Osteoblast (primary cell): ENCODE data around the gene MSMO1. TPM values are rescaled to one million over a fixed set of nuclear protein-coding genes. Genes with fewer than 3 reads are reported as not detected.

Experiments used
- DNase-seq: peaks from one replicate; pipeline ENCODE4 v3.0.0; 2011; ENCODE audit warnings: low spot score, mixed read lengths; ENCODE audit not compliant: insufficient read length; ENCODE audit errors: missing footprints
- H2AFZ ChIP-seq: 2 replicates; pipeline ENCODE4 v1.6.0; 2011; ENCODE audit warnings: mild to moderate bottlenecking, low read length
- H3K27ac ChIP-seq: 2 replicates; pipeline ENCODE4 v1.5.1; 2011; ENCODE audit warnings: mild to moderate bottlenecking, low read depth, low read length, moderate library complexity
- H3K27me3 ChIP-seq: 2 replicates; pipeline ENCODE4 v1.6.0; 2012; ENCODE audit warnings: mild to moderate bottlenecking, control low read depth, inconsistent platforms, low read length, moderate library complexity; ENCODE audit not compliant: insufficient read depth
- H3K36me3 ChIP-seq: 2 replicates; pipeline ENCODE4 v1.5.1; 2011; ENCODE audit warnings: mild to moderate bottlenecking, low read length, control low read depth, moderate library complexity; ENCODE audit not compliant: insufficient read depth
- H3K4me1 ChIP-seq: 2 replicates; pipeline ENCODE4 v1.5.1; 2011; ENCODE audit warnings: mild to moderate bottlenecking, low read length, control low read depth, moderate library complexity; ENCODE audit not compliant: insufficient read depth
- H3K4me2 ChIP-seq: 2 replicates; pipeline ENCODE4 v1.6.0; 2011; ENCODE audit warnings: mild to moderate bottlenecking, low read length; ENCODE audit not compliant: insufficient read depth
- H3K4me3 ChIP-seq: fragments of 200-600 bp; sonication (generic); 3 replicates; pipeline ENCODE4 v1.5.1; 2012; ENCODE audit warnings: mild to moderate bottlenecking, low read length, inconsistent platforms; ENCODE audit not compliant: insufficient read depth
- H3K79me2 ChIP-seq: 2 replicates; pipeline ENCODE4 v1.6.0; 2012; ENCODE audit warnings: mild to moderate bottlenecking, low read length, control low read depth, inconsistent platforms; ENCODE audit not compliant: insufficient read depth
- H3K9me3 ChIP-seq: 2 replicates; pipeline ENCODE4 v1.5.1; 2011; ENCODE audit warnings: low read depth, low read length, control low read depth
- H4K20me1 ChIP-seq: 2 replicates; pipeline ENCODE4 v1.6.0; 2012; ENCODE audit warnings: mild to moderate bottlenecking, low read length, control low read depth; ENCODE audit not compliant: insufficient read depth
- total RNA-seq: library from RNA; depleted of rRNA; stranded (reverse); fragments of >200 nt; gene quantifications from 2 replicates; pipeline ENCODE4 v1.2.3, GENCODE V29; 2012
- TF ChIP-seq, protein P1 (sequence below): IDR thresholded peaks from 2 replicates; pipeline ENCODE4 v1.5.1; 2011; ENCODE audit warnings: mild to moderate bottlenecking, low read depth, low read length, moderate library complexity; ENCODE audit errors: extremely low read depth

Gene MSMO1
- total RNA-seq, 1 donor = 238 TPM

DNA sequence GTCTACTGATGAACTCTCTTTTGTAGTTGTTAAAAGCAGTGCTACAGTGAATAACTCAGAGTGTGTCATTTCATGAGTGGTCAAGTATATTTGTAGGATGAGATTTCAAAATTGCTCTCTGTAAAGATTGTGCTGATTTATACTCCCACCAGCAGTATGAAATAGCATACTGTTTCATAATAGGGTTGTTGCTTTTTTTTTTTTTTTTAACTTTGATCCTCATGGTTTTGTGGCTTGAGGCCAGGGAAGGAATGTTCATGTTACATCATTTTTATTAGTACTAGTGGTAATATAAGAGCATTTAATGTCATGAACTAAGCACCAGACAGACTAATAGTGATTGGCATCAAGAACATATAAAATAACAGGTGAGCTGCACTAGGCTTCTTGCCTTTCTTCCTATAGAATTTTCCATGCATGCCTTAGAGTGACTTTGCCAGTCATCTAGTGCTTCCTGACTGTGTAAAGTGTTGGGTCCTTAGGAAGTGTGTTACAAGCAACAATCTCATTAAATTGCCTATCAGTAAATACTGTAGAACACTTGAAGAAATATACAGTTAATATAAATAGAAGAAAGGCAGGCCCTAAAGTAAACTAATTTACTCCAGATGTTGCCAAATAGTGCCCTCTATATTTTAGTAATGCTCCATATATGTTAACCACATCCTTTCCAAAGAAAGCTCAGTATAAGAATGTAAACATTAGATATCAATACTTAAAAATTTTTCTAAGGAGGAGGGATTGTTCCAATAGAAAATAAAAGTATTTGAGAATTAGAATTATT is 38.6 kb upstream of the MSMO1 start:
- H3K27me3 ChIP-seq = no peaks in the 10 kb centered on the region
- TF ChIP-seq, protein P1, sequence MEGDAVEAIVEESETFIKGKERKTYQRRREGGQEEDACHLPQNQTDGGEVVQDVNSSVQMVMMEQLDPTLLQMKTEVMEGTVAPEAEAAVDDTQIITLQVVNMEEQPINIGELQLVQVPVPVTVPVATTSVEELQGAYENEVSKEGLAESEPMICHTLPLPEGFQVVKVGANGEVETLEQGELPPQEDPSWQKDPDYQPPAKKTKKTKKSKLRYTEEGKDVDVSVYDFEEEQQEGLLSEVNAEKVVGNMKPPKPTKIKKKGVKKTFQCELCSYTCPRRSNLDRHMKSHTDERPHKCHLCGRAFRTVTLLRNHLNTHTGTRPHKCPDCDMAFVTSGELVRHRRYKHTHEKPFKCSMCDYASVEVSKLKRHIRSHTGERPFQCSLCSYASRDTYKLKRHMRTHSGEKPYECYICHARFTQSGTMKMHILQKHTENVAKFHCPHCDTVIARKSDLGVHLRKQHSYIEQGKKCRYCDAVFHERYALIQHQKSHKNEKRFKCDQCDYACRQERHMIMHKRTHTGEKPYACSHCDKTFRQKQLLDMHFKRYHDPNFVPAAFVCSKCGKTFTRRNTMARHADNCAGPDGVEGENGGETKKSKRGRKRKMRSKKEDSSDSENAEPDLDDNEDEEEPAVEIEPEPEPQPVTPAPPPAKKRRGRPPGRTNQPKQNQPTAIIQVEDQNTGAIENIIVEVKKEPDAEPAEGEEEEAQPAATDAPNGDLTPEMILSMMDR = no peak
- H3K27ac ChIP-seq = no peak overlapping the region
- no peaks in the 10 kb centered on the region for H4K20me1 ChIP-seq
- peak overlapping the region; percentile 19 for H3K4me2 ChIP-seq
- no peaks in the 10 kb centered on the region for H3K36me3 ChIP-seq
- no peaks in the 10 kb centered on the region for H3K79me2 ChIP-seq
- H3K4me1 ChIP-seq = peaks cover 13% of the 10 kb centered on the region
- H2AFZ ChIP-seq = no peak overlapping the region
- H3K4me3 ChIP-seq = no peak overlapping the region
- no peaks in the 10 kb centered on the region for H3K9me3 ChIP-seq
- no peak for DNase-seq

DNA sequence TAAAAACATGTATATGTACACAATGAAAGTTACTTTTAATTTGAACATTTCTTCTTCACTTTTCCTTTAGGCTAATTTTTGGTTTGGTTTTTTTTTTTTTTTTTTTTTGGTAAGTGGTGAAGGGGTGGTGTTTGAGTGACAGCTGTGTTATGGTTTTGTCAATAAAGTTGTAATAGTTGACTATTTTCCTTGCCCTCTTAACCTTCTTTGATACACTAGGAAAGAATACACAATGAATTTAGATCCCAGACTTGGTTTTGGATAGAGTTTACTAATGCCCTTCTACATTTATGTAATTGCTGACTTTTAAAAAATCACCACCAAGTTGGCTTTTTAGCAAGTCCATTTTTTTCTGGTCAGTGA is 38.1 kb upstream of the MSMO1 start:
- H3K79me2 ChIP-seq = no peaks in the 10 kb centered on the region
- H3K4me3 ChIP-seq = no peak overlapping the region
- TF ChIP-seq, protein P1 = no peak
- DNase-seq = peak; percentile 11
- no peak overlapping the region for H3K27ac ChIP-seq
- no peaks in the 10 kb centered on the region for H4K20me1 ChIP-seq
- H3K4me2 ChIP-seq = no peak overlapping the region
- no peaks in the 10 kb centered on the region for H3K27me3 ChIP-seq
- H3K4me1 ChIP-seq = peaks cover 13% of the 10 kb centered on the region
- H2AFZ ChIP-seq = no peak overlapping the region
- H3K36me3 ChIP-seq = no peaks in the 10 kb centered on the region
- H3K9me3 ChIP-seq = no peaks in the 10 kb centered on the region

DNA sequence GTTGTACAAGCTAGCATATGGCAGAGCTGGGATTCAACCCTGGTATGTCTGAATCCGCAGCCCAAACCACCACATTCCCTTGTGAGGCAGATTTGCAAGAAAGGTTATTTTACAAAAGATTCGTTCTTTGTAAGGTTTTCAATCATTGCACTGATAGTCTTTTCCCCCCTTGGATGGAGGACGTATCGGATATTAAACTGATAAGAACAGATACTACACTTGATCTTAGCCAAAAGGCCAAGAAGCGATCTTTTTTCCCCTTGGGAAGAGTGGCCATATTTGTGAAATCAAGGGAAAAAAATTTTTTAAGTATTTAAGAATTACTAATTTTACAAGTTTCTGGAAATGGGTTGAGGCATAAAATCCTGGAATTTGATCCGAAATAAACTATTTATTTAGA is 34.4 kb upstream of the MSMO1 start:
- H3K27me3 ChIP-seq = no peaks in the 10 kb centered on the region
- no peak for DNase-seq
- H3K36me3 ChIP-seq = no peaks in the 10 kb centered on the region
- H4K20me1 ChIP-seq = no peaks in the 10 kb centered on the region
- H3K4me2 ChIP-seq = no peak overlapping the region
- no peak overlapping the region for H3K27ac ChIP-seq
- TF ChIP-seq, protein P1 = no peak
- no peak overlapping the region for H3K4me3 ChIP-seq
- peaks cover 12% of the 10 kb centered on the region for H3K4me1 ChIP-seq
- H3K9me3 ChIP-seq = no peaks in the 10 kb centered on the region
- no peaks in the 10 kb centered on the region for H3K79me2 ChIP-seq
- H2AFZ ChIP-seq = no peak overlapping the region

DNA sequence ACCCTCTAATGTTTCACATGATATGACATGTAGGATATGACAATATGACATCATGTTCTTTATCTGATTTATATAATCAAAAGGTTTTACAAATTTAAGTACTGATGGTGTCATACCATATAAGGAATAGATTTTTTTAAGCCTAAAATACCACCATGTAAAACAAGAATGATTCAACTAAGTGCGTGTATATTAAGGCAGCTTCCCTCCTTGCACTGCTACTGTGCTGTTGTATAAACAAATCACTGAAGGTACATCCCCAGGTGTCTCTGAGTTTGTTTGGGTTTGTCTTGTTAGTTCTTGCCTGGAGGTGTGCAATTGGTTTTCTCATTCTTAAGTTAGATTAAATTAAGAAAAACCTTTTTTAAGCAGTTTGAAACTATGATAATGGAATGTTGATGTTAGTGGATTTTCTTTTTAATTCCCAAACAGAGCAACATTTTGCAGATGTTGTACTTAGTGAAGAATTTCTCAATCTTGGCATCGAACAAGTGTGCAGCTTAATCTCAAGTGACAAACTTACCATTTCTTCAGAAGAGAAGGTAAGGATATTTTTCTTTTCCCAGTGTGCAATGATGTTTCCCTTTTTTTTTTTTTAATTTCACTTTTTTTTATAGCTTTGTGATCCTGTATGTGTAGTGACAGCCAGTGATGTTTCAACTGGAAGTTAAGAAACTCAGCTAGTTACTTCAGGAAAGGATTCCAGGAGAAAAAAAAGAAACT is 33.4 kb upstream of the MSMO1 start:
- TF ChIP-seq, protein P1 = no peak

More for the DNA sequence above, 33.4 kb upstream of the MSMO1 start:
- Histone ChIP-seq H3K4me3 (no peak overlapping the region), H3K27ac (no peak overlapping the region), H3K4me2 (no peak overlapping the region), H4K20me1 (no peaks in the 10 kb centered on the region), H3K27me3 (no peaks in the 10 kb centered on the region), H3K4me1 (peaks cover 1% of the 10 kb centered on the region), H3K9me3 (no peaks in the 10 kb centered on the region), H3K36me3 (no peaks in the 10 kb centered on the region), H2AFZ (no peak overlapping the region), H3K79me2 (no peaks in the 10 kb centered on the region)
- DNase-seq = no peak
